BLaER1 treated with 17β-estradiol and CSF1 and Interleukin-3, amounts not matched to agents 10 nM and 100 nM (cell line): ENCODE measurements around the gene PLXDC1.
"Not testable (repeated sequence)": the region's sequence is repeated elsewhere in the genome, so short reads cannot be mapped to it uniquely, and the experiment has no call there.

Source experiments
- H3K27ac ChIP-seq, 11 experiments: shearing (Covaris generic); formaldehyde crosslinking; 2 replicates each; pipeline ENCODE4 v1.8.1; 2022
- H3K27me3 ChIP-seq, 11 experiments: shearing (Covaris generic); formaldehyde crosslinking; 2 replicates each; pipeline ENCODE4 v1.8.1; 2022
- H3K36me3 ChIP-seq, 11 experiments: shearing (Covaris generic); formaldehyde crosslinking; 2 replicates each; pipeline ENCODE4 v1.8.1; 2022
- H3K4me1 ChIP-seq, 10 experiments: shearing (Covaris generic); formaldehyde crosslinking; 2 replicates each; pipeline ENCODE4 v1.8.1; 2022
- H3K4me2 ChIP-seq, 11 experiments: shearing (Covaris generic); formaldehyde crosslinking; 2 replicates each; pipeline ENCODE4 v1.8.1; 2022
- H3K4me3 ChIP-seq, 10 experiments: shearing (Covaris generic); formaldehyde crosslinking; 2 replicates each; pipeline ENCODE4 v1.8.1; 2022
- H3K9ac ChIP-seq, 11 experiments: shearing (Covaris generic); formaldehyde crosslinking; 2 replicates each; pipeline ENCODE4 v1.8.1; 2022
- H3K9me3 ChIP-seq, 11 experiments: shearing (Covaris generic); formaldehyde crosslinking; replicated peaks in 1 of 11; 2 replicates each; pipeline ENCODE4 v1.8.1; 2022
- H4K20me1 ChIP-seq, 11 experiments: shearing (Covaris generic); formaldehyde crosslinking; 2 replicates each; pipeline ENCODE4 v1.8.1; 2022
- Cebpa-rat ChIP-seq, 11 experiments: shearing (Covaris generic); IDR thresholded peaks; 2 replicates each; pipeline ENCODE4 v1.8.1; 2022

The PLXDC1 gene

GRCh38 chr17:39045948-39046679 lies 105.3 kb downstream of the PLXDC1 start:
- Histone ChIP-seq H3K9ac (no peak overlapping the region), H3K4me2 (no peak overlapping the region), H3K36me3 (peaks cover 0 to 19% (median 10%) of the 10 kb centered on the region in 11 experiments; a peak in 7 of 22 replicates), H3K4me1 (peaks cover 0 to 6% (median 0%) of the 10 kb centered on the region in 10 experiments; a peak in 3 of 20 replicates), H3K27ac (peak overlapping the region in 9 of 11 experiments; percentile 9 to 69 (median 54); a peak in 17 of 22 replicates), H4K20me1 (no peaks in the 10 kb centered on the region), H3K9me3 (peaks cover 36 to 54% (median 40%) of the 10 kb centered on the region in 11 experiments), H3K27me3 (no peaks in the 10 kb centered on the region), H3K4me3 (0 out of 20 replicates have a peak overlapping the region, but pooled peaks of 1 of the 10 experiments have one; percentile 8)
- 0 out of 22 replicates have a peak, but pooled peaks of 1 of the 11 experiments have one; percentile 20 for TF ChIP-seq Cebpa-rat (IDR thresholded peaks at IDR 0.05)

GRCh38 chr17:39036009-39036408 lies 115.4 kb downstream of the PLXDC1 start:
- Histone ChIP-seq H4K20me1 (no peaks in the 10 kb centered on the region), H3K36me3 (no peaks in the 10 kb centered on the region), H3K9me3 (no peaks in the 10 kb centered on the region), H3K4me2 (no peak overlapping the region), H3K27ac (no peak overlapping the region), H3K27me3 (no peaks in the 10 kb centered on the region), H3K9ac (no peak overlapping the region), H3K4me3 (no peak overlapping the region), H3K4me1 (no peaks in the 10 kb centered on the region)
- no peak for TF ChIP-seq Cebpa-rat (IDR thresholded peaks at IDR 0.05)

GRCh38 chr17:39035578-39035977 lies 115.9 kb downstream of the PLXDC1 start:
- not testable (repeated sequence) for H3K4me1 ChIP-seq, H3K9ac ChIP-seq, H3K4me3 ChIP-seq, H3K27ac ChIP-seq, H4K20me1 ChIP-seq, H3K4me2 ChIP-seq, H3K36me3 ChIP-seq, H3K27me3 ChIP-seq, H3K9me3 ChIP-seq

- Histone ChIP-seq H3K9me3 (no peaks in the 10 kb centered on the region), H3K36me3 (no peaks in the 10 kb centered on the region), H3K27me3 (no peaks in the 10 kb centered on the region), H3K4me3 (no peak overlapping the region), H3K4me2 (no peak overlapping the region), H3K9ac (no peak overlapping the region), H3K4me1 (peaks cover 0 to 8% (median 5%) of the 10 kb centered on the region in 10 experiments; a peak in 5 of 20 replicates), H3K27ac (no peak overlapping the region), H4K20me1 (no peaks in the 10 kb centered on the region)
- TF ChIP-seq Cebpa-rat (IDR thresholded peaks at IDR 0.05) = no peak
Observed at GRCh38 chr17:39028690-39029089, 122.7 kb downstream of the PLXDC1 start.

- Histone ChIP-seq H3K4me1 (peaks cover 0 to 8% (median 5%) of the 10 kb centered on the region in 10 experiments; a peak in 5 of 20 replicates), H3K4me3 (no peak overlapping the region), H3K9ac (no peak overlapping the region), H3K36me3 (no peaks in the 10 kb centered on the region), H3K27ac (no peak overlapping the region), H4K20me1 (no peaks in the 10 kb centered on the region), H3K9me3 (no peaks in the 10 kb centered on the region), H3K4me2 (no peak overlapping the region), H3K27me3 (no peaks in the 10 kb centered on the region)
- no peak for TF ChIP-seq Cebpa-rat (IDR thresholded peaks at IDR 0.05)
Observed at GRCh38 chr17:39027455-39028035, 123.9 kb downstream of the PLXDC1 start.

GRCh38 chr17:39026980-39027451 lies 124.4 kb downstream of the PLXDC1 start:
- Histone ChIP-seq H4K20me1 (no peaks in the 10 kb centered on the region), H3K36me3 (no peaks in the 10 kb centered on the region), H3K4me3 (no peak overlapping the region), H3K9me3 (no peaks in the 10 kb centered on the region), H3K27me3 (no peaks in the 10 kb centered on the region), H3K4me2 (no peak overlapping the region), H3K4me1 (peaks cover 0 to 8% (median 5%) of the 10 kb centered on the region in 10 experiments; a peak in 5 of 20 replicates), H3K9ac (no peak overlapping the region), H3K27ac (no peak overlapping the region)
- no peak for TF ChIP-seq Cebpa-rat (IDR thresholded peaks at IDR 0.05)

GRCh38 chr17:39026346-39026745 lies 125.1 kb downstream of the PLXDC1 start:
- not testable (repeated sequence) for H3K4me1 ChIP-seq, H3K4me3 ChIP-seq, H4K20me1 ChIP-seq, H3K36me3 ChIP-seq, H3K9me3 ChIP-seq, H3K9ac ChIP-seq, H3K27me3 ChIP-seq, H3K27ac ChIP-seq
- 0 out of 22 replicates have a peak overlapping the region, but pooled peaks of 1 of the 11 experiments have one; percentile 29 for H3K4me2 ChIP-seq

GRCh38 chr17:39022924-39023323 lies 128.5 kb downstream of the PLXDC1 start:
- Histone ChIP-seq H4K20me1 (no peaks in the 10 kb centered on the region; a peak in 1 of 22 replicates), H3K9ac (no peak overlapping the region), H3K4me2 (no peak overlapping the region), H3K27me3 (no peaks in the 10 kb centered on the region), H3K27ac (no peak overlapping the region), H3K4me1 (peaks cover 14 to 23% (median 17%) of the 10 kb centered on the region in 10 experiments), H3K9me3 (0 out of 22 replicates have a peak, but pooled peaks cover 0 to 5% (median 0%) of the 10 kb centered on the region in 11 experiments), H3K36me3 (no peaks in the 10 kb centered on the region), H3K4me3 (no peak overlapping the region)
- no peak for TF ChIP-seq Cebpa-rat (IDR thresholded peaks at IDR 0.05)

- H3K4me3 ChIP-seq, H4K20me1 ChIP-seq, H3K27ac ChIP-seq, H3K9ac ChIP-seq, H3K36me3 ChIP-seq, H3K9me3 ChIP-seq, H3K27me3 ChIP-seq, H3K4me2 ChIP-seq: not testable (repeated sequence)
- peaks cover 12 to 46% (median 44%) of the 10 kb centered on the region in 10 experiments for H3K4me1 ChIP-seq
Observed at GRCh38 chr17:39020037-39020436, 131.4 kb downstream of the PLXDC1 start.
